Tibial nerve (tissue), 4 donors: Measurements from ENCODE around the gene HOXB7. TPM values are rescaled to one million over a fixed set of nuclear protein-coding genes. Genes with fewer than 3 reads are reported as not detected.
A peak's percentile ranks its signal among the peaks of the same experiment; 100 is the strongest.

Source experiments
- DNase-seq, 2 donors: peaks; one replicate each; pipeline ENCODE4 v3.0.0-alpha.2; 2019; ENCODE audit warnings: low spot score in 2 of 2
- H3K27ac ChIP-seq, 4 donors: fragments of 200-600 bp; sonication (generic) in 3 of 4; one replicate each; pipeline ENCODE4 v1.5.1; 2017 to 2019; ENCODE audit warnings: mild to moderate bottlenecking in 1 of 4
- H3K27me3 ChIP-seq, 2 donors: fragments of 200-600 bp; sonication (generic) in 1 of 2; one replicate each; pipeline versions ENCODE4 v1.5.1 to v1.6.0; 2017 to 2019
- H3K36me3 ChIP-seq, 3 donors: fragments of 200-600 bp; sonication (generic); one replicate each; pipeline ENCODE4 v1.5.1; 2018 to 2019
- H3K4me1 ChIP-seq, 4 donors: fragments of 200-600 bp; sonication (generic) in 3 of 4; one replicate each; pipeline ENCODE4 v1.5.1; 2017 to 2019
- H3K4me3 ChIP-seq, 4 donors: fragments of 200-600 bp; sonication (generic) in 3 of 4; one replicate each; pipeline ENCODE4 v1.5.1; 2017 to 2019; ENCODE audit warnings: mild to moderate bottlenecking in 1 of 4, moderate library complexity in 1 of 4
- H3K9me3 ChIP-seq, 4 donors: fragments of 200-600 bp; sonication (generic) in 3 of 4; one replicate each; pipeline ENCODE4 v1.5.1; 2017 to 2019
- EP300 ChIP-seq, 2 donors: sonication (generic); formaldehyde crosslinking; IDR thresholded peaks; one replicate each; pipeline ENCODE4 v1.6.1; 2017; ENCODE audit warnings: antibody characterized with exemption in 2 of 2, mild to moderate bottlenecking in 1 of 2
- POLR2A ChIP-seq, 2 donors: fragments of 450-650 bp; IDR thresholded peaks; one replicate each; pipeline ENCODE4 v1.6.1; 2017; ENCODE audit warnings: antibody characterized with exemption in 2 of 2, mild to moderate bottlenecking in 2 of 2, moderate library complexity in 2 of 2
- WGBS, 2 donors: methylation state at CpG; one replicate each; pipeline ENCODE4 v1.1.5; 2018; 5-methylcytosine and 5-hydroxymethylcytosine counted together
- total RNA-seq, 4 donors: library from RNA; depleted of rRNA; stranded (reverse); fragments of >200 nt; gene quantifications; one replicate each; pipeline ENCODE4 v1.1.0, GENCODE V29; 2016
- TF ChIP-seq, protein P1 (sequence below), 5 experiments: fragments of 200-600 bp in 3 of 5; fragments of 450-650 bp in 2 of 5; sonication (generic) in 3 of 5; IDR thresholded peaks; one replicate each; pipeline ENCODE4 v1.5.1; 2016 to 2019; ENCODE audit warnings: antibody characterized with exemption in 5 of 5, mild to moderate bottlenecking in 3 of 5, moderate library complexity in 2 of 5

Gene HOXB7
- total RNA-seq, 4 donors from 2014 or later = 1.8 to 4.0 (median 2.3) TPM

DNA sequence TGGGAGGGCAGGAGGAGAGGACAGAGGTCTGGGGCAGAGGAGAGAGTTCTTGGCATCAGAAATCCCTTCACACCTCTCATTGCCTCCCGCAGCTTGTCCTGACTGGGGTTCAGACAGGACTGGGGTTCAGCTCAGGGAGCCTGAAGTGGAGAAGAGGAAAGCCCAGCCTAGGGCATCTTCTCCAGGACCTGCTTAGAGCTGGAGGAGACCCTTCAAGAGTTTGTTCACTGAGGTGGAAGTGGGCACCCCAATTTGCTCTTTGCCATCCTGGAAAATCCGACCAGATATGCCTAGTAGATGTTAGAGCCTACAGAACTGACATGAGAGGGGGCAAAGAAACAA lies 22.8 kb downstream of the HOXB7 start:
- TF ChIP-seq, protein P1, sequence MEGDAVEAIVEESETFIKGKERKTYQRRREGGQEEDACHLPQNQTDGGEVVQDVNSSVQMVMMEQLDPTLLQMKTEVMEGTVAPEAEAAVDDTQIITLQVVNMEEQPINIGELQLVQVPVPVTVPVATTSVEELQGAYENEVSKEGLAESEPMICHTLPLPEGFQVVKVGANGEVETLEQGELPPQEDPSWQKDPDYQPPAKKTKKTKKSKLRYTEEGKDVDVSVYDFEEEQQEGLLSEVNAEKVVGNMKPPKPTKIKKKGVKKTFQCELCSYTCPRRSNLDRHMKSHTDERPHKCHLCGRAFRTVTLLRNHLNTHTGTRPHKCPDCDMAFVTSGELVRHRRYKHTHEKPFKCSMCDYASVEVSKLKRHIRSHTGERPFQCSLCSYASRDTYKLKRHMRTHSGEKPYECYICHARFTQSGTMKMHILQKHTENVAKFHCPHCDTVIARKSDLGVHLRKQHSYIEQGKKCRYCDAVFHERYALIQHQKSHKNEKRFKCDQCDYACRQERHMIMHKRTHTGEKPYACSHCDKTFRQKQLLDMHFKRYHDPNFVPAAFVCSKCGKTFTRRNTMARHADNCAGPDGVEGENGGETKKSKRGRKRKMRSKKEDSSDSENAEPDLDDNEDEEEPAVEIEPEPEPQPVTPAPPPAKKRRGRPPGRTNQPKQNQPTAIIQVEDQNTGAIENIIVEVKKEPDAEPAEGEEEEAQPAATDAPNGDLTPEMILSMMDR (IDR thresholded peaks at IDR 0.05) = no peak
- TF ChIP-seq EP300 (IDR thresholded peaks at IDR 0.05) = no peak
- no peak for TF ChIP-seq POLR2A (IDR thresholded peaks at IDR 0.05)
- no peaks in the 10 kb centered on the region for H3K36me3 ChIP-seq
- 44 to 69% methylated on average over 2 of the region's 2 CpGs for WGBS, 2 donors
- H3K9me3 ChIP-seq = no peaks in the 10 kb centered on the region
- H3K4me1 ChIP-seq = peaks cover 0 to 47% (median 9%) of the 10 kb centered on the region in 4 donors
- peaks cover 0 to 100% of the 10 kb centered on the region in 2 donors for H3K27me3 ChIP-seq
- DNase-seq = no peak
- H3K27ac ChIP-seq = peak overlapping the region in 2 of 4 donors; percentile 15 to 38
- H3K4me3 ChIP-seq = no peak overlapping the region

DNA sequence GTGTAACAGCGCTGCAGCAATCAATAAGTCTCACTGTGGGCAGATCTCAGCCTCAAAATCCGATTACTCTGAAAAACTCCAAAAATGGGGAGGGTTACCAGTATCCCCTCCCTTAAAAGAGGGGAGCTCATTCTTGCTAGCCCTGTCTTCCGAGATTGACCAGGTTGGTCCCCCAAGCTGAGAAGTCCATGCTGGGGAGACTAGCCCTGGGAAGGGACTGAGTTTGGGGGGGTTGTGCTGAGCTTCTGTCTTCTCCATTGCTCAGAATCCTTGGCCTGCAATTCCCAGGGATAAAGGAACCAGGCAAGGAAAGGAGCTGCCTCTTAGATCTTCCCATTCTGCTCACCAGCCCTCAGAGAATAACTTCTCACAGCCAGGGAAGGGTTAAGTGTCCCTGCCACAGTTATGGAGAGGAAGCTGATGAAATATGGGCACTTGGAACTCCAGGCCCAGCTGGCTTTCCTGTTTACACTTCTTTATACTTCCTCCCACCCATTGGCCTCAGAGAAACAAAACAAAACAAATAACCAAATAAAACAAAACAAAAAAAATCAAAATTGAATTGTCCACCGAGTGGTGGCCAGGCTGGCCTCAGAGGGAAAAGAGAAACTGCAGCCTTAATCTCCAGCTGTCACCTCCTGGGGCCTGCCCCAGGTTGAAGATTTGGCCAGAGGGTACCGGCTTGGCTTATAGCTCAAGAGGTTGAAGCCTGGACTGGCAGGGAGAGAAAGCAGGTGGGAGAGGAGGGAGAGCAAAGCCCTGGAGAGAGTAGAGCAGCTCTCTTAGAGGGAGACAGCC lies 23.3 kb downstream of the HOXB7 start:
- Histone ChIP-seq H3K27ac (peak overlapping the region in 2 of 4 donors; percentile 36 to 38), H3K4me1 (peaks cover 0 to 47% (median 9%) of the 10 kb centered on the region in 4 donors), H3K4me3 (no peak overlapping the region), H3K9me3 (no peaks in the 10 kb centered on the region), H3K27me3 (peaks cover 0 to 100% of the 10 kb centered on the region in 2 donors), H3K36me3 (no peaks in the 10 kb centered on the region)
- no peak for TF ChIP-seq POLR2A (IDR thresholded peaks at IDR 0.05)
- no peak for TF ChIP-seq EP300 (IDR thresholded peaks at IDR 0.05)
- TF ChIP-seq, protein P1 (IDR thresholded peaks at IDR 0.05) = no peak
- no peak for DNase-seq
- WGBS, 2 donors = 45 to 51% methylated on average over 5 of the region's 5 CpGs

DNA sequence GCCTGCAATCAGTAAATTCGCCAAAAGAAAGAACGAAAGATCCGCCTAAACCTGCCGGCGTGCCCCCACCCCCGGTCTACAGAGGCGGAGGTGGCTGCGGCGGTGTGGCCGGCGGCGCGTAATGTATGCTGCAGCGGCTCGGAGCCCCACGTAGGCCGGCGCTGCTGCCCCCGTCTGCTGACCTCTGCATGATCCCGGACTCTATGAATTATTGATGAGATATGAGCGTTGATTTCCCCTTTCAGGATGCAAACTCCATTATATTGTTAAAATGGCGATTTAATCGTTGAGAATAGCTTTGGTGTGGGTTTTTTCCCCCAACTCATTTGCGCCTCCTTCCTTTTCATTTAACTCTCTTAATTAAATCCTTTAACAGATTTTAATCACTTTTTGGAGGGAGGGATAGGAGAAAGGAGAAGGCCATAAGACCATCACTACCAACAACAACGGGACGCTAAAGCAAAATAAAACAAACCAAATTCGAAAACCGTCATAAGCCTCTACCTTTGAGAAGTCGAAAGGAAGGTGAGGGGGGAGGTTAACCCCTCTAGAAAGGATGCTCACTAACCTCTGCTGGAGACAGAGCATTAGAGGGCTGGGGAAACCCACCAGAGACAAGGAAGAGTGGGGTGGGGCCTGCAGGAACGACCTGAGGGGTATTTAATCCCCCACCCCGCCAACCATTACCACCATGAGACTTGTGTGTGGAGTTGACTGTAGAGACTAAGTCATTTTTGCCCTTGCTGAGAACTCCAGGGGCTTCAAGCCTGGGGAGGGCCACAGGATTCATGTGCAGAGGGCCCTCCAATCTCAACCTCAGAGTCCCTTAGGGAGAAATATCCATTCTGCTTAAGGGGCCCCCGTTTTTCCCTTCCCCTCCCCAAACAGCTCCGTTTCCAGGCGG lies 24.2 kb downstream of the HOXB7 start:
- no peak for DNase-seq
- H3K4me3 ChIP-seq = peak overlapping the region; percentile 43 to 63 (median 48)
- peaks cover 0 to 50% (median 9%) of the 10 kb centered on the region in 4 donors for H3K4me1 ChIP-seq
- no peaks in the 10 kb centered on the region for H3K36me3 ChIP-seq
- TF ChIP-seq POLR2A (IDR thresholded peaks at IDR 0.05) (no peak), EP300 (IDR thresholded peaks at IDR 0.05) (no peak)
- TF ChIP-seq, protein P1 (IDR thresholded peaks at IDR 0.05) = no peak
- peaks cover 0 to 100% of the 10 kb centered on the region in 2 donors for H3K27me3 ChIP-seq
- peak overlapping the region in 3 of 4 donors; percentile 64 to 87 (median 73) for H3K27ac ChIP-seq
- H3K9me3 ChIP-seq = no peaks in the 10 kb centered on the region
- WGBS, 2 donors = 18 to 20% methylated on average over 34 of the region's 34 CpGs

DNA sequence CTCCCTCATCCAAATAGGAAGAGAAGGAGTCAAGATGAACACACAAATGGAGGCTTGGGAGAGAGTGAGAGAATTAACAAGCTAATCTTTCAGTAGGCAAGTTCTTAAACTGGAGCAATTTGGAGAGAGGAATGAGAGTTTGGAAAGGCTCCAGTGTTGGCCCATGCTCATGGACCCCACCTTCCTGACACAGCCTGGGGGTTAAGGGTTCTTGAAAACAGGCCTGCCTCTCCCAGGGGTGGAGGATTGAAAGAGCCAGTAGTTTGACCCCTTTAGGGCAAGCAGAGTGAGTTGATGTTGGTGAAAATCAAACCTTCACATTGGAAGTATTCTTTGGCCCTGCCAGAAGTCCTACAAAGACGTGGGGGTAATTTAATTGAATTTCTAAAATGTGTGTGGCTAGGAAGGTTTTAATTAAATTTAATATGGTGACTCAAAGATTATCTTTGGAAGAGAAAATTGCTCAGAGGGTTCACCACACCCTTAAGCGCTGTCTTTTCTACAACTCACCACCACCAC lies 26.5 kb downstream of the HOXB7 start:
- peak overlapping the region in 1 of 4 donors; percentile 72 for H3K27ac ChIP-seq
- peaks cover 0 to 51% (median 13%) of the 10 kb centered on the region in 4 donors for H3K4me1 ChIP-seq
- TF ChIP-seq, protein P1 (IDR thresholded peaks at IDR 0.05) = no peak
- TF ChIP-seq POLR2A (IDR thresholded peaks at IDR 0.05) (no peak), EP300 (IDR thresholded peaks at IDR 0.05) (no peak)
- no peak for DNase-seq
- H3K4me3 ChIP-seq = no peak overlapping the region
- WGBS, 2 donors = 44 to 55% methylated on average over 2 of the region's 2 CpGs
- no peaks in the 10 kb centered on the region for H3K9me3 ChIP-seq
- peaks cover 0 to 100% of the 10 kb centered on the region in 2 donors for H3K27me3 ChIP-seq
- no peaks in the 10 kb centered on the region for H3K36me3 ChIP-seq
